Measurements from ENCODE around the gene USH1C.

Gene USH1C

DNA sequence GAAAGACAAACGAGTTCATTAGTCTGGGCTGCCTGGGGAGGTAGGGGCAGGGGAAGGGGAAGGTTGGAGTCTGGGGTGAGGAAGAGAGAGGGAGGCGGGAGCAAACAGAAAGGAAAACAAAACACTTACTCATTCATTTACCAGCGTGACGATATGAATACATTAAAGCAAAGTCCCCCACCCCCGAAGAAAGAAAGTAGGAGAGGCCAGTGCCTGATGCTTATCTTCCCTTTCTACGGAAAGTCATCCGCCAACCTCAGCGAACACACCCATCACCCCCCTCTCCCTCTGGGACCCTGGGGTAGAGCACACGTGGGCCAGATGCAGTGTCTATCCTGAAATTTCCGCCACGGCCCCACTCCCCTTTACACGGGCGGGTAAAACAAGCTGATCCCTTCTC lies 81.3 kb downstream of the USH1C start:
- no peak for DNase-seq

DNA sequence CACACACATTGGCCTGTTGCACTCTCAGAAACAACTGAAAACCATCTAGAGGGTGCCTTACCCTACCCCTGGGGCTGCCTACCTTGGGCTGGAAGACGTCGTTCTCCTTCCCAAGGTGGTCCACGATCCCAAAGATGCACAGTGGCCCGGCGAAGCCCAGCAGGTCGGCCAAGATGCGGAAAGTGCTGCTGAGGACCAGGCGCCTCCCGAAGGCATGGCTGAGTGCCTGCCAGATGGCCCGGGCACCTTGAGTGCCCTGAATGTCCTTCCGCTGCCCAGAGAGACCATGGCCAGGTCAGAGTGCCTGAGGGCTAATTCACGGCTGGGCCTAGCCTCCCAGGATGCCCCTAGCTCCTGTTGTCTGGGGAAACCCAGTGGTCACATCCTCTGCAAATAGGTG lies 83.8 kb downstream of the USH1C start:
- DNase-seq: no peak

DNA sequence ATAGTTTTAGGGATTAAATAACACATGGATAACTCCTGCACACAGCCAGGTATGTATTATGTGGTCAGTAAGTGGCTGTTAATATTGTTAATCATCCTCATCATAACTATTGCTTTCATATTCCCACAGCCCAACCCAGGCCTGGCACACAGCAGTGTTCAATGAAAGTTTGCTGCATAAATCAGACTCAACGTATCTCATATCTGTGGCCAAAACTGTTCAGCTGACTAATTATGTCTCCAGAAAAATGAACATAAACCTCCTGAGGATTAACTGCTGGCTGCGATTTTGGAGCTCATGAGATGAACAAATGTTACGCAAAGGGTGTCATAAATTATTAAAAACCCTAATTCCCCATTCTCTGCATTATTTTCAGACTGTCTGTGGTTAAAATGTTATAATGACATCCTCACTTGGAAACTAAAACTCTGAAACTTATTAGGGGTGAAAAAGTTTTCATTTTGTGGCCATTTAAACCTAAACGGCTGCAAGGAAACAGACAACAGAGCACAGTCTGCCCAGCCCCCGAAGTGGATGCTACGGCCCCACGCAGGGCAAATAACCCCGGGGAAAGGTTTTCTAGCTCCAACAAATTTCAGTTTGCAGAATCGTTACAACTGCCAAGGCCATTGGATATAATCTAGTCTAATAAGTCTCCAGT lies 84.8 kb downstream of the USH1C start:
- no peak for DNase-seq

DNA sequence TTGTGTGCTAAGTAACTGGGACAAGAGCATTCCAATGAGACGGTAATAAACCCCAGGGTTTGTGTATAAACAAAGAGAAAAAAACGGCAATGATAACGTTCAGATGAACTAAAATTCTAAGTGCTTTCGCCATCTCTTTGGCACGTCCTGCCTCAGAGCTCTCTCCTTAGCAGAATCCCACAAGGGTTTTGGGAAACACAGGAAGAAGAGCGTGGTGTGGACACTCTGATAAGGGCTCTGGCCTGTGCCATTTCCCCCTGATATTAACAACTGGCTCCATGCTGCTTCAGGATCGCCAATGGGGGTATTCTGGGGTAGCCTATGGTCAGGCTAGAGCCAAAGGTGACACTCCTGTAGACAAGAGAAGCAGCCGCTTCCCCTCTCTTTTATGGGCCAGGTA lies 85.9 kb downstream of the USH1C start:
- no peak for DNase-seq

DNA sequence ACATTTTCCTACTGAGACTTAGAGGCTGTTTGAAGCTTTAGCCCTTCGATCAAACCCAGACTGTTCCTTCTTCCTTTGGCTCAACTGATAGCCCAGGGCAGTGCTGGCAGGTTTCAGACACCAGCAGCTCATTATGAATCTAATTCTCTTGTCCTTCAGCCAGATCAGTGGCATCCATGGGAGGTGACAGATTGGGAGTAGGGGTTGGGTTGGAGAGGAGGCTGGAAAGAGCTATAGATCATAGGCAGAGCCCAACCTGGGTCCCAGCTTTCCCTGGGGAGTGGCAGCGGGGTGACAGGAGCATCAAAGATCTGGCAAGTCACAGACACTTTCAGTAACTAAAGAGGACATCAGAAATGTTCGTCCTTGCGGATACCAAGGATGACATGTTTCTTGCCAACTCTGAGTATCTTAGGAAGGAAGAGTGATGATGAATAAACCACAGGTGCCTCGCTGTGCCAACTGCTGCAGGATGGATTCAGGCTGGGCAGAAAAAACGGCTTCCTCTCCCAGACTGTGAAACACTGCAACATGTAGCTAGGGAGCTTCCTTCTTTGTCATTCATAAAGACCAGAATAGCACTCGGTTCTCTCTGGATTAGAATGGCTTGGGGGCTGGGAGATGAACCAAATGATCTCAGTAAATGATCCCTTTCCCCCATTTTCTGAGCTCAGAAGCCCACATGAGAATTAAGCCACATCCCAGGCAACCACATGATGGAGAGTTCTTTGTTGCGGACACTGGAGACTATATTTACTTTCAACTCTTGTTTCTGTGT lies 86.6 kb downstream of the USH1C start:
- no peak for DNase-seq

DNA sequence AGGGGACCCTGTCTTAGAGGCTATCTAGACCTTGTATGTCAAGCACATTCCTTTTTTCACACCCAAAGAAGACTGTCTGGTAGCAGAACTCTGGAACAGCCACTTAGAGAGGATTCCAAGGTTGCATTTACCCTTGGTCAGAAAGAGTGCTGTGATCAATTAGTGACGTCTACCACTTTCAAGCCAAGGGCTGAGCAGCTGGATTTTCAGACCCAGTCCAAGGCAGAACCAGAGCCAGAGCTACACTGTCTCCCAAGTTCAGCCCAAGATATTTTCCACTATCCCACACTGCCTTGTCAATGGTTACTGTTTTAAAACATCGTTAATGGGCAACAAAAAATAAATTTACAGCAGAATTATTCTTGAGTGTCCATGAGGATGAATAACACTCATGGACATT lies 91.5 kb downstream of the USH1C start:
- DNase-seq: no peak

DNA sequence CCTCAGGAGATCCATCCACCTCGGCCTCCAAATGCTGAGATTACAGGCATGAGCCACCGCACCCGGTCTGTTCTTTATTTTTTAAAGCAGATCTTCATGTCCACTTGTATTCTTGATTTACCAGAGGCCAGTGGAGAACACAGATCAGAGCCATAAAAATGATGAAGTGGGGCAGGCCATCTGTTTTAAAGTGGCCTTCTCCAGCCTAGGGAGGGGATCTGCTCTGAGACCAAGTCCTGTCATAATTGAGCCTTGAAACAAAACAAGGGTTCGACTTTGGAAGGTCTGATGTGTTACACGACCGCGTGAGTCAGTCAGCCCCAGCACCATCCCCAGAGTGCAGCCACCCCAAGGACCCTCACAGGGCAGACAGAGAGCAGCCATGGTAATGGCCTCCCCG lies 95.1 kb downstream of the USH1C start:
- no peak for DNase-seq

DNA sequence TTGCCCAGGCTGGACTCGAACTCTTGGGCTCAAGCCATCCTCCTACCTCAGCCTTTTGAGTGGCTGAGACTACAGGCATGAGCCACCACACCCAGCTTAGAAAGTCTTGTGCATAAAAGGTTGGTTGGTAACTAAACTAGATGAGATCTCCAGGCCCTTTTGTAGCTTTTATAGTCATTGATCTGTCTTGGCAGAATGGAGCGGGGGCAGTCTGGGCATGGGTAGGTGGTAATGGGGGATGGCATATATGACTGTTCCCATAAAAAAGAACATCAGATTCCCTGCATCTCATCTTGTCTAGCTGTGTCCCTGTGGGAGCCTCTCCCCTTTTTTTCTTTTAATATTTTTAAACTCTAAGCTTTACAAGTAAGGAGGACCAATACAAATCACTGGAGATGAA lies 97.7 kb downstream of the USH1C start:
- DNase-seq: no peak

DNA sequence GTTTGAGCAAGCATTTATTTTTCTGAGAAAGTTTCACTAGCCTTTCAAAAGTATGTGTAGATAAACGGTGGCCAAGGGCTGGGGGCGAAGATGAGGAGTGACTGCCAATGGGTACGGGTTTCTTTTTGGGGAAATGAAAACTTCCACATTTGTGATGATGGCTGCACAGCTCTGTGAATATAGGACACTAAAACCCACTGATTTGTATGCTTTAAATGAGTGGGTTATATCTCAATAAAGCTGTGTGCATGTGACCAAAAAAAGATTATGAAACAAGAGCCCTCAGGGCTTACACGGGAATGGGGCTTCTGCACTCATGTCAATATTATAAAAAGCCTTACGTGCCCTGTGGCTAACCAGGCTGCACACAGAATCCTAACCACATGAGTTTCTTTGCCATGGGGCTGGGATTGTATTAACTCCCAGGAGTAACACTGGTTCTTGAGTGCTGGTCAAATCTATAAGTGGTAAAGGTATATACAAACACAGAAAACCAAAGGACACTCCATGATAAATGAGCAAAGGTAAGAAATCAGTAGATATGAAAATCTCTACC lies 98.9 kb downstream of the USH1C start:
- no peak for DNase-seq

DNA sequence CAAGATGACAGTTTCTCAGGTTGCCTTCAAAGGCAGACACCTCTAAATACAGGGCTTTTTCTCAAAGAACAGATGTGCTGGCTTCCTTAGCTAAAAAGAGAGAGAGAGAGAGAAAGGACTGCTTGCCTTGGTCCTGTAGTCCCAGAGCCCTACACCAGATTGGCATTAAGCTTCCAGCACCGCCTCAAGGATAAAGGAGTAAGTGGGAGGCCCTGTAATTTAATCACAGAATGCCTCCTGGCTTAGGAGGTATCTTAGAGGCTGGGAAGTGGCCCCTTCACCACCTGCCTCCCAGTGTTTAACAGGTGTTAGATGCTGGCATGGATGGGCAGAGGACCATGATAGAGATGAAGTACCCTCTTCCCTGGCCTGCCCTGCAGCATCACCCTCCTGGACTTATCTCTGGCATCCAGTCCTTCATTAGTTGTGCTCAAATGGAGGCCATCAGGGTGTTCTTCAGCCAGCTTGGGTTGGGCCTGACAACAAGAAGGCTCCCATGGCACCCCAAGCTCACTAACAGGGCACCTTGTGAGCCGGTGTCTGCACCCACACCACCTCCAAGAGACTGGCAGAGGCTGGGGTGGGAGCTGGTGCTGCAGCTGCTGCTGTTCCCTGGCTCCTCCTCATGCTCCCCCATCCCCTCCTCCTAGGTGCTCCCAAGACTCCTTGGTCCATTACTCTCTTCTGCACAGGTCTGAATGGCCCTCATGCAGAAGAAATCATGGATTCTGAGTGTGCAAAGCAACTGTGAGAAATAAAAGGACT lies 100.1 kb downstream of the USH1C start:
- DNase-seq: no peak

Measured in CD4-positive, alpha-beta T cell treated with Interleukin-1 beta for 1 hour (primary cell).